ENCODE results near the gene OR5K1. TPM values are rescaled to one million over a fixed set of nuclear protein-coding genes. Genes with fewer than 3 reads are reported as not detected.
A peak's percentile ranks its signal among the peaks of the same experiment; 100 is the strongest.

Gene OR5K1
- total RNA-seq, 2 experiments from 2014 or later = not detected

DNA sequence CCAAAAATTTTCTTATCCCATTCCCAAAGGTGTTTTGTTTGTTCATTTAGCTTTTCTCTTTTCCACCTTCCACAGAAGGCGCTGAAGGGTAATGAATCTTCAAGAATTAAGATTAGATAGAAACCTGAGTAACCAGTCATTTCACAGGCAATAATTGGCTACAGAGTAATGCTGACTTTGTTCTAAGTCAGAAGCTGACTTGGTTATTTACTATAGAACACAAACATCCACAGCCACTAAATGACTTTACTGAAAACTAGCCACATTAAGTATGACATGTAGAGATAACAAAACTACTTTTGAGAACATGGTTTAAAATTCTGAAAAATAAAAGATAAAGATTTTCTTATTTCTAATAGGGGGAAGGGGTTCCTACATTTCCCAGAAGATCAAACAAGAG, 51.9 kb downstream of the OR5K1 start:
- H3K27ac Mint-ChIP-seq = no peak overlapping the region
- H3K27me3 Mint-ChIP-seq (ENCODE audit: low read depth) = no peaks in the 10 kb centered on the region
- ATAC-seq = no peak
- H3K9me3 Mint-ChIP-seq (ENCODE audit: insufficient read depth) = no peaks in the 10 kb centered on the region
- H3K4me3 Mint-ChIP-seq = no peak overlapping the region
- H3K36me3 Mint-ChIP-seq (ENCODE audit: low read depth) = peaks cover 91% of the 10 kb centered on the region
- DNase-seq = no peak
- POLR2A ChIA-PET = interaction anchor here (1.8 to 1.9 kb wide), 2 partner anchors 8 to 50 kb away, joined by 3 to 9 read pairs; partner anchors contain the start of gene CLDND1
- H3K4me1 Mint-ChIP-seq (ENCODE audit: low read depth) = peaks cover 79% of the 10 kb centered on the region
- CTCF ChIA-PET = interaction anchor here (1.3 to 1.6 kb wide), 4 partner anchors 22 to 79 kb away, joined by 3 to 5 read pairs (median 4); partner anchors contain the start of gene CPOX

GRCh38 chr3:98518816-98519215, 55.8 kb downstream of the OR5K1 start:
- H3K4me3 Mint-ChIP-seq = peak overlapping the region; percentile 93
- no peaks in the 10 kb centered on the region for H3K9me3 Mint-ChIP-seq (ENCODE audit: insufficient read depth)
- DNase-seq = no peak
- no peak for ATAC-seq
- peaks cover 66% of the 10 kb centered on the region for H3K4me1 Mint-ChIP-seq (ENCODE audit: low read depth)
- CTCF ChIA-PET = no interaction called here
- H3K27me3 Mint-ChIP-seq (ENCODE audit: low read depth) = no peaks in the 10 kb centered on the region
- POLR2A ChIA-PET = interaction anchor here (0.8 to 6.5 kb wide), 6 partner anchors 14 to 74 kb away, joined by 3 to 113 read pairs (median 4); partner anchors contain the start of gene CPOX
- H3K27ac Mint-ChIP-seq = peak overlapping the region; percentile 74
- peaks cover 87% of the 10 kb centered on the region for H3K36me3 Mint-ChIP-seq (ENCODE audit: low read depth)

DNA sequence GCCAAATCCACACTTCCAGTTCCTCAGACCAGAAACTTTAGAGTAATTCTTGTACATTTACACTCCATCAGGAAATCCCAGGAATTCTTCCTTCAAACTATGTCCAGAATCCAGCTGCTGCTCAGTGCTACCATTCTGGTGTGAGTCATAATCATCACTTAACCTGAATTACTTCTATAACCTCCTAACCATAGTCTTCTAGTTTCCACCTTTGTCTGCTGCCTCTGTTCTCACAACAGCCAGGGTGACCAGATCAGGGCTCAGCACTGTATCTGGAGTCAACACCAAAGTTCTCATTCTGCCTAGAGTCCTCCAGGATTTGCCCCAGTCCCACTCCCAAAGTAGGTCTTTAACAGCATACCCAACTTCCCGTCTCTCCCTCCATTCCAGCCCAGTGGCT, 56.4 kb downstream of the OR5K1 start:
- CTCF ChIA-PET = interaction anchor here (1.2 to 5.1 kb wide), 2 partner anchors 36 to 53 kb away, joined by 6 to 36 read pairs; no protein-coding TSS in a partner anchor
- POLR2A ChIA-PET = interaction anchor here (0.8 to 6.5 kb wide), 6 partner anchors 14 to 74 kb away, joined by 3 to 113 read pairs (median 4); partner anchors contain the start of gene CPOX
- ATAC-seq = no peak

GRCh38 chr3:98521897-98522543, 59.0 kb downstream of the OR5K1 start:
- Mint-ChIP-seq H3K4me3 (peak overlapping the region; percentile 93), H3K36me3 (ENCODE audit: low read depth) (peaks cover 80% of the 10 kb centered on the region), H3K9me3 (ENCODE audit: insufficient read depth) (peaks cover 3% of the 10 kb centered on the region), H3K27ac (peak overlapping the region; percentile 95), H3K4me1 (ENCODE audit: low read depth) (peaks cover 59% of the 10 kb centered on the region), H3K27me3 (ENCODE audit: low read depth) (no peaks in the 10 kb centered on the region)
- ATAC-seq = peak; percentile 48
- ChIA-PET POLR2A (interaction anchor here (1.0 to 6.5 kb wide), 13 partner anchors 8 to 76 kb away, joined by 3 to 113 read pairs (median 9); partner anchors contain the start of genes CPOX and GPR15), CTCF (interaction anchor here (1.0 to 5.1 kb wide), 8 partner anchors 34 to 80 kb away, joined by 3 to 36 read pairs (median 5); partner anchors contain the start of gene CPOX)
- DNase-seq = peak; percentile 73

More for the DNA sequence above, 56.4 kb downstream of the OR5K1 start:
- peaks cover 87% of the 10 kb centered on the region for H3K36me3 Mint-ChIP-seq (ENCODE audit: low read depth)
- no peaks in the 10 kb centered on the region for H3K27me3 Mint-ChIP-seq (ENCODE audit: low read depth)
- H3K4me1 Mint-ChIP-seq (ENCODE audit: low read depth) = peaks cover 65% of the 10 kb centered on the region
- DNase-seq = no peak
- peak overlapping the region; percentile 64 for H3K27ac Mint-ChIP-seq
- peak overlapping the region; percentile 93 for H3K4me3 Mint-ChIP-seq
- H3K9me3 Mint-ChIP-seq (ENCODE audit: insufficient read depth) = no peaks in the 10 kb centered on the region

Other genes starting within 250 kb of the OR5K1 start
- gene OR5H6, start 199.0 kb upstream of the OR5K1 start, total RNA-seq = not detected
- gene OR5H2, start 180.7 kb upstream of the OR5K1 start, total RNA-seq = not detected
- gene OR5K4, start 109.3 kb upstream of the OR5K1 start, total RNA-seq = not detected
- gene OR5K3, start 72.5 kb upstream of the OR5K1 start, total RNA-seq = not detected
- not detected for gene OR5K2, start 34.5 kb downstream of the OR5K1 start, total RNA-seq
- gene CLDND1, start 59.7 kb downstream of the OR5K1 start, total RNA-seq = 100 to 1,000 TPM; 410 to 414 TPM
- gene GPR15, start 68.8 kb downstream of the OR5K1 start, total RNA-seq = 10 to 100 TPM; 18.9 to 19.7 TPM
- gene CPOX, start 130.4 kb downstream of the OR5K1 start, total RNA-seq = 10 to 100 TPM; 63.8 to 65.3 TPM

Data from activated CD8-positive, alpha-beta T cell treated with anti-CD3 and anti-CD28 coated beads, Interleukin-2, amount 10 ng/mL, durations not matched to agents 7 days and 5 days (primary cell).